Measurements from ENCODE around the gene ZNF430.

DNA sequence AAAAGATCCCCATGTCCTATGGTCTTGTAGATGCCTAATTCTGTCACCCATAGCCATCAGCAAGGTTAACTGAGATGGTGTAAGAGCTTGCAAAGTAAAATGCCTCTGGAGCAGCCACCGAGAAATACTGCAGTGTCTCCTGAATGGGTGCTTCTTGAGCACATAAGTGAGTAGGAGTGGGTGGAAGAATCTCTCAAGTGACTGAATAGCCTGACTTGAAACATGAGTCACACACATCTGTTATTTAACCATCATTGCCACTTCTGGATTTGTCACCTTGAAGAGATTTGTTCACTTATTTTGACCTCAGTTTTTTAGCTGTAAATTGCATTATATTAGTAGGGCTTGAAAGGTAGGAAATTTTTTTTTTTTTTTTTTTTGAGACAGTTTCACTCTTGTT is 63.9 kb downstream of the ZNF430 start:
- TF ChIP-seq POLR2AphosphoS5 (IDR thresholded peaks at IDR 0.05) (no peak), POLR2A (IDR thresholded peaks at IDR 0.05; ENCODE audit: low read depth) (no peak), EP300 (IDR thresholded peaks at IDR 0.05) (no peak)
- TF ChIP-seq, protein P1, sequence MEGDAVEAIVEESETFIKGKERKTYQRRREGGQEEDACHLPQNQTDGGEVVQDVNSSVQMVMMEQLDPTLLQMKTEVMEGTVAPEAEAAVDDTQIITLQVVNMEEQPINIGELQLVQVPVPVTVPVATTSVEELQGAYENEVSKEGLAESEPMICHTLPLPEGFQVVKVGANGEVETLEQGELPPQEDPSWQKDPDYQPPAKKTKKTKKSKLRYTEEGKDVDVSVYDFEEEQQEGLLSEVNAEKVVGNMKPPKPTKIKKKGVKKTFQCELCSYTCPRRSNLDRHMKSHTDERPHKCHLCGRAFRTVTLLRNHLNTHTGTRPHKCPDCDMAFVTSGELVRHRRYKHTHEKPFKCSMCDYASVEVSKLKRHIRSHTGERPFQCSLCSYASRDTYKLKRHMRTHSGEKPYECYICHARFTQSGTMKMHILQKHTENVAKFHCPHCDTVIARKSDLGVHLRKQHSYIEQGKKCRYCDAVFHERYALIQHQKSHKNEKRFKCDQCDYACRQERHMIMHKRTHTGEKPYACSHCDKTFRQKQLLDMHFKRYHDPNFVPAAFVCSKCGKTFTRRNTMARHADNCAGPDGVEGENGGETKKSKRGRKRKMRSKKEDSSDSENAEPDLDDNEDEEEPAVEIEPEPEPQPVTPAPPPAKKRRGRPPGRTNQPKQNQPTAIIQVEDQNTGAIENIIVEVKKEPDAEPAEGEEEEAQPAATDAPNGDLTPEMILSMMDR (IDR thresholded peaks at IDR 0.05): no peak
